GM13976 (cell line): ENCODE measurements around the gene RPRD1B.

Experiments used
- DNase-seq: peaks from one replicate; pipeline ENCODE4 v3.0.0; 2012; ENCODE audit warnings: low spot score
- CTCF ChIP-seq: IDR thresholded peaks from 2 replicates; pipeline ENCODE4 v1.5.1; 2012; ENCODE audit warnings: borderline replicate concordance, mild to moderate bottlenecking; ENCODE audit not compliant: insufficient read depth; ENCODE audit errors: extremely low read depth, missing control alignments, control extremely low read depth
- in situ Hi-C: fragments of 300-500 bp; cut with MboI; formaldehyde crosslinking; loops from one replicate; pipeline ENCODE4 v1.12.0; 2022; ENCODE audit warnings: low sequenced_read_pairs, mixed read lengths, inconsistent platforms; ENCODE audit not compliant: unreplicated experiment

The RPRD1B gene

GRCh38 chr20:38057351-38057972, 23.9 kb downstream of the RPRD1B start:
- DNase-seq, result peak; percentile 69
- TF ChIP-seq CTCF, result peak; percentile 58
- in situ Hi-C loops, result loop anchor here (5.0 kb wide), 1 partner anchor 165 kb away; no protein-coding TSS in a partner anchor

GRCh38 chr20:38059832-38060231, 26.3 kb downstream of the RPRD1B start:
- no peak for TF ChIP-seq CTCF
- in situ Hi-C loops, result loop anchor here (5.0 to 10.0 kb wide), 2 partner anchors 105 to 162 kb away; partner anchors contain the start of gene TGM2
- DNase-seq, result no peak

- in situ Hi-C loops, result loop anchor here (10.0 kb wide), 1 partner anchor 104 kb away; the partner anchor contains the start of gene TGM2
- no peak for TF ChIP-seq CTCF
- DNase-seq, result no peak
Measured at GRCh38 chr20:38060536-38060935, 27.0 kb downstream of the RPRD1B start.

- no peak for DNase-seq
- TF ChIP-seq CTCF, result no peak
- in situ Hi-C loops, result loop anchor here (10.0 kb wide), 1 partner anchor 104 kb away; the partner anchor contains the start of gene TGM2
Measured at GRCh38 chr20:38061109-38061508, 27.6 kb downstream of the RPRD1B start.

GRCh38 chr20:38062890-38063289, 29.3 kb downstream of the RPRD1B start:
- TF ChIP-seq CTCF, result no peak
- in situ Hi-C loops, result loop anchor here (10.0 kb wide), 1 partner anchor 102 kb away; the partner anchor contains the start of gene TGM2
- no peak for DNase-seq

GRCh38 chr20:38063911-38064530, 30.5 kb downstream of the RPRD1B start:
- TF ChIP-seq CTCF, result no peak
- DNase-seq, result peak; percentile 50
- in situ Hi-C loops, result loop anchor here (10.0 kb wide), 1 partner anchor 101 kb away; the partner anchor contains the start of gene TGM2
